Measurements from ENCODE around the gene OSTC. TPM values are rescaled to one million over a fixed set of nuclear protein-coding genes. Genes with fewer than 3 reads are reported as not detected.

Gene OSTC
- total and polyA plus RNA-seq, 9 of the 15 experiments (the other 6 are each of a cell fraction or from before 2014, with no cell fraction given), result 112 to 966 (median 235) TPM

DNA sequence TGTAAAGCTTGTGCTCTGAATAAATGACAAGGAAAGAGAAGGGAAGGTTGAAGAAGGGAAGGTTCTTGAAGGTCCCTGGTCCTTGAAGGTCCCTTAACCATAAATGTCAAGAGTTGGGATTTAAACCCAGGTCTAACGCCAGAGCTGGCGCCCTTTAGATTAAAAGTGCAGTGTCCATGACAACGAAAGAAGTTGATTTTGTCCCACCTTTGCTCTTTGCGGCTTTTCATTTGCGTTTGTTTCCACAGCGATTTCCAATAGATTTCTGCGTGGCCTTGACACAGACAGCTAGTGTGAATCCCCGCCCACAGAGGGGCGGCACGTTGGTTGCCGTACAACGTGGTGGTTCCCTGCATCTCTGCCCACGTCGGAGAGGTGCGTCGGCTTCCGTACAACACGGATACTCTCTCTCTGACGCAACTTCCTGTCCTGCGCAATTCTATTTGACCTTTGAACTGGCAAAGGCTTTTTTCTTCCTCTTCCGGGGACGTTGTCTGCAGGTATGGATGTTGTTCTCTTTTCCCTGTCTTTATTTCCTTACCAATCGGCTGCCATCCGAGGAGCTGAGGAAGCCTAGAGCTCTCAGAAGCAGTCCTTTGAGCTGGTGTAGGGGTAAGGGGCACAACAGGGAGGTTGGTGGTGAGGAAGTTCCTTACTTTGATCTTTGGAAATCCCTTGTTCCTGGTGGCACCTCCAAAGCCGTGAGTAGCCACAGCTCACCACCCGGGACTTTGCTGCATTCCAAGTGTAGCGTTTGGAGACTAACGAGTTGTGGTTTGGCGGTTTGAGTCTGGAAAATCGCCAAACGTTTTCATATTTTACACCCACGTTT is 30.1 kb upstream of the OSTC start, which contains the start of gene RPL34 (continued):
- TF ChIP-seq RAD51 (IDR thresholded peaks at IDR 0.05; ENCODE audit: borderline replicate concordance, low read depth), result peak; percentile 8; the same call in 1 of the 2 replicates
- TF ChIP-seq, protein P1, sequence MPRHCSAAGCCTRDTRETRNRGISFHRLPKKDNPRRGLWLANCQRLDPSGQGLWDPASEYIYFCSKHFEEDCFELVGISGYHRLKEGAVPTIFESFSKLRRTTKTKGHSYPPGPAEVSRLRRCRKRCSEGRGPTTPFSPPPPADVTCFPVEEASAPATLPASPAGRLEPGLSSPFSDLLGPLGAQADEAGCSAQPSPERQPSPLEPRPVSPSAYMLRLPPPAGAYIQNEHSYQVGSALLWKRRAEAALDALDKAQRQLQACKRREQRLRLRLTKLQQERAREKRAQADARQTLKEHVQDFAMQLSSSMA (CRISPR knock-in tag; IDR thresholded peaks at IDR 0.05), result 0 out of 2 replicates have a peak, but pooled peaks have one; percentile 15
- TF ChIP-seq HDAC1 (IDR thresholded peaks at IDR 0.05), result peak; percentile 72 to 77; a peak in 3 of 4 replicates
- no peak; the same call in 1 of the 2 replicates for TF ChIP-seq LCOR (CRISPR knock-in tag; IDR thresholded peaks at IDR 0.05)
- TF ChIP-seq PHB2 (IDR thresholded peaks at IDR 0.05; ENCODE audit: low read depth), result 0 out of 2 replicates have a peak, but pooled peaks have one; percentile 19
- 0 out of 2 replicates have a peak, but pooled peaks have one; percentile 24 for TF ChIP-seq TEAD2 (tag; IDR thresholded peaks at IDR 0.05)
- TF ChIP-seq EP300 (IDR thresholded peaks at IDR 0.05; ENCODE audit: low read length), result no peak
- TF ChIP-seq HNRNPK (IDR thresholded peaks at IDR 0.05; ENCODE audit: low read depth, low read length, poor library complexity, severe bottlenecking), result no peak
- TF ChIP-seq CREB1 (IDR thresholded peaks at IDR 0.05), result peak; percentile 95
- TF ChIP-seq CREB1 (CRISPR knock-in tag; IDR thresholded peaks at IDR 0.05), result peak; percentile 95
- 0 out of 2 replicates have a peak, but pooled peaks have one; percentile 22 for TF ChIP-seq ETV5 (CRISPR knock-in tag; IDR thresholded peaks at IDR 0.05; ENCODE audit: low read depth)
- TF ChIP-seq, protein P2, sequence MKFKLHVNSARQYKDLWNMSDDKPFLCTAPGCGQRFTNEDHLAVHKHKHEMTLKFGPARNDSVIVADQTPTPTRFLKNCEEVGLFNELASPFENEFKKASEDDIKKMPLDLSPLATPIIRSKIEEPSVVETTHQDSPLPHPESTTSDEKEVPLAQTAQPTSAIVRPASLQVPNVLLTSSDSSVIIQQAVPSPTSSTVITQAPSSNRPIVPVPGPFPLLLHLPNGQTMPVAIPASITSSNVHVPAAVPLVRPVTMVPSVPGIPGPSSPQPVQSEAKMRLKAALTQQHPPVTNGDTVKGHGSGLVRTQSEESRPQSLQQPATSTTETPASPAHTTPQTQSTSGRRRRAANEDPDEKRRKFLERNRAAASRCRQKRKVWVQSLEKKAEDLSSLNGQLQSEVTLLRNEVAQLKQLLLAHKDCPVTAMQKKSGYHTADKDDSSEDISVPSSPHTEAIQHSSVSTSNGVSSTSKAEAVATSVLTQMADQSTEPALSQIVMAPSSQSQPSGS (CRISPR knock-in tag; IDR thresholded peaks at IDR 0.05), result no peak
- TF ChIP-seq ZNF444 (CRISPR knock-in tag; IDR thresholded peaks at IDR 0.05), result no peak
- no peak for TF ChIP-seq SRSF7 (optimal IDR thresholded peaks at IDR 0.05; ENCODE audit: low read depth, low read length)
- no peak for TF ChIP-seq MIER1 (IDR thresholded peaks at IDR 0.05; ENCODE audit: low read depth)
- TF ChIP-seq SREBF1 (IDR thresholded peaks at IDR 0.05; ENCODE audit: borderline replicate concordance, low read depth, low read length), result 0 out of 2 replicates have a peak, but pooled peaks have one; percentile 14
- TF ChIP-seq, protein P3, sequence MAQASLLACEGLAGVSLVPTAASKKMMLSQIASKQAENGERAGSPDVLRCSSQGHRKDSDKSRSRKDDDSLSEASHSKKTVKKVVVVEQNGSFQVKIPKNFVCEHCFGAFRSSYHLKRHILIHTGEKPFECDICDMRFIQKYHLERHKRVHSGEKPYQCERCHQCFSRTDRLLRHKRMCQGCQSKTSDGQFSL (CRISPR knock-in tag; IDR thresholded peaks at IDR 0.05), result no peak
- TF ChIP-seq, protein P3 (tag; IDR thresholded peaks at IDR 0.05), result no peak
- TF ChIP-seq, protein P4, sequence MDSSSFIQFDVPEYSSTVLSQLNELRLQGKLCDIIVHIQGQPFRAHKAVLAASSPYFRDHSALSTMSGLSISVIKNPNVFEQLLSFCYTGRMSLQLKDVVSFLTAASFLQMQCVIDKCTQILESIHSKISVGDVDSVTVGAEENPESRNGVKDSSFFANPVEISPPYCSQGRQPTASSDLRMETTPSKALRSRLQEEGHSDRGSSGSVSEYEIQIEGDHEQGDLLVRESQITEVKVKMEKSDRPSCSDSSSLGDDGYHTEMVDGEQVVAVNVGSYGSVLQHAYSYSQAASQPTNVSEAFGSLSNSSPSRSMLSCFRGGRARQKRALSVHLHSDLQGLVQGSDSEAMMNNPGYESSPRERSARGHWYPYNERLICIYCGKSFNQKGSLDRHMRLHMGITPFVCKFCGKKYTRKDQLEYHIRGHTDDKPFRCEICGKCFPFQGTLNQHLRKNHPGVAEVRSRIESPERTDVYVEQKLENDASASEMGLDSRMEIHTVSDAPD (CRISPR knock-in tag; IDR thresholded peaks at IDR 0.05), result no peak
- peak; percentile 37; the same call in 1 of the 2 replicates for TF ChIP-seq ZFX (CRISPR knock-in tag; IDR thresholded peaks at IDR 0.05)
- TF ChIP-seq KLF13 (tag; IDR thresholded peaks at IDR 0.05; ENCODE audit: borderline replicate concordance, low read depth), result no peak
- no peak for TF ChIP-seq SRSF9 (IDR thresholded peaks at IDR 0.05; ENCODE audit: borderline replicate concordance, low read depth, low read length)
- TF ChIP-seq ATF7 (IDR thresholded peaks at IDR 0.05), result peak; percentile 84
- TF ChIP-seq ZFP1 (CRISPR knock-in tag; IDR thresholded peaks at IDR 0.05), result no peak
- 0 out of 2 replicates have a peak, but pooled peaks have one; percentile 56 for TF ChIP-seq LARP7 (IDR thresholded peaks at IDR 0.05)
